Measurements from ENCODE around the gene SIRT7. TPM values are rescaled to one million over a fixed set of nuclear protein-coding genes. Genes with fewer than 3 reads are reported as not detected.

Gene SIRT7
- total RNA-seq, 1 experiment from 2014 or later, result 24.2 TPM

- Mint-ChIP-seq H3K4me1 (peaks cover 16% of the 10 kb centered on the region), H3K27ac (no peak overlapping the region), H3K9me3 (no peaks in the 10 kb centered on the region), H3K36me3 (no peaks in the 10 kb centered on the region), H3K4me3 (no peak overlapping the region), H3K27me3 (ENCODE audit: low read depth) (peaks cover 71% of the 10 kb centered on the region)
- DNase-seq (ENCODE audit: low spot score) (peak; percentile 69), ATAC-seq (peak; percentile 58)
- POLR2A ChIA-PET, result no interaction called here
- TF ChIP-seq FOXP1 (CRISPR knock-in tag; IDR thresholded peaks at IDR 0.05; ENCODE audit: borderline replicate concordance), result 0 out of 2 replicates have a peak, but pooled peaks have one; percentile 5
- TF ChIP-seq ESRRA (CRISPR knock-in tag; IDR thresholded peaks at IDR 0.05; ENCODE audit: borderline replicate concordance), result no peak
- TF ChIP-seq SMAD4 (CRISPR knock-in tag; IDR thresholded peaks at IDR 0.05), result no peak
- TF ChIP-seq ZNF281 (CRISPR knock-in tag; IDR thresholded peaks at IDR 0.05), result 0 out of 2 replicates have a peak, but pooled peaks have one; percentile 62
- TF ChIP-seq, protein P1, sequence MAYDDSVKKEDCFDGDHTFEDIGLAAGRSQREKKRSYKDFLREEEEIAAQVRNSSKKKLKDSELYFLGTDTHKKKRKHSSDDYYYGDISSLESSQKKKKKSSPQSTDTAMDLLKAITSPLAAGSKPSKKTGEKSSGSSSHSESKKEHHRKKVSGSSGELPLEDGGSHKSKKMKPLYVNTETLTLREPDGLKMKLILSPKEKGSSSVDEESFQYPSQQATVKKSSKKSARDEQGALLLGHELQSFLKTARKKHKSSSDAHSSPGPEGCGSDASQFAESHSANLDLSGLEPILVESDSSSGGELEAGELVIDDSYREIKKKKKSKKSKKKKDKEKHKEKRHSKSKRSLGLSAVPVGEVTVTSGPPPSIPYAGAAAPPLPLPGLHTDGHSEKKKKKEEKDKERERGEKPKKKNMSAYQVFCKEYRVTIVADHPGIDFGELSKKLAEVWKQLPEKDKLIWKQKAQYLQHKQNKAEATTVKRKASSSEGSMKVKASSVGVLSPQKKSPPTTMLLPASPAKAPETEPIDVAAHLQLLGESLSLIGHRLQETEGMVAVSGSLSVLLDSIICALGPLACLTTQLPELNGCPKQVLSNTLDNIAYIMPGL (CRISPR knock-in tag; IDR thresholded peaks at IDR 0.05), result 0 out of 2 replicates have a peak, but pooled peaks have one; percentile 28
- TF ChIP-seq GABPB1 (CRISPR knock-in tag; IDR thresholded peaks at IDR 0.05), result peak; percentile 78
- no peak for TF ChIP-seq ZNF416 (CRISPR knock-in tag; IDR thresholded peaks at IDR 0.05)
- peak; percentile 43 for TF ChIP-seq ZNF423 (CRISPR knock-in tag; IDR thresholded peaks at IDR 0.05)
- TF ChIP-seq ZBTB21 (CRISPR knock-in tag; IDR thresholded peaks at IDR 0.05; ENCODE audit: borderline replicate concordance), result no peak
- TF ChIP-seq ELF4 (CRISPR knock-in tag; IDR thresholded peaks at IDR 0.05; ENCODE audit: low read depth), result 0 out of 2 replicates have a peak, but pooled peaks have one; percentile 32
- CTCF ChIA-PET, result interaction anchor here (0.8 to 2.5 kb wide), 11 partner anchors 14 to 97 kb away, joined by 3 to 13 read pairs (median 5); partner anchors contain the start of genes DCXR and MAFG
These were observed 48.6 kb upstream of the SIRT7 start for GRCh38 chr17:81966343-81967243.

DNA sequence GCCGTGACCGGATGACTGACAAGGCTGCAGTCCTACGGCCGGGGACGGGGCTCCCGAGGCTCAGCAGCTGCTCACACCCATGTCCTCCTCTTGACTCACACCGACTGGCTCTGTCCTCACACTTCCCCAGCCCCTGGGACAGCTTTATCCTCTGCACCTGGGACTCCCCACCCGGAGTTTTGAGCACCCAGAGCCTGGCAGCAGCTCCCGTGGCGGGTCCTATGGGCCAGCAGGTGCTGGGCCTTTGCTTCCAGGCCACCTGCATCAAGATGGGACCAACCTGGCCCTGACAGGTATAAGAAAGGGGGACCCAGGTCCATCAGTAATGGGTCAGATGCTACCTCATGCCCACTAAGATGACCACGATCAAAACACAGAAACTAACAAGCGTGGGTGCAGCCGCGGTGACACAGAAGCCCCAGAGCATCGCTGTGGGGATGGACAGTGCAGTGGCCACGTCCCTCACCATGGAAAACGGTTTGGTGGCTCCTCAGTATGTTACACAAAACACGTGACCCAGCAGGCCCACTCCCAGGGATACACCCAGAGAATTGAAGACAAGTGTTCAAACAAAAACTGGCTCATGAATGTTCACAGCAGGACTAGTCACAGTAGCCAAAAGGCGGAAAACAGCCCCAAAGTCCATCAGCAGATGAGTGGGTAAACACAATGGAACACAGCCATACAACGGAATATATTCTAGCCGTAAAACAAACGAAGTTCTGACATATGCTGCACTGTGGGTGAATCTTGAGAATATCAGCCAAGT, 46.3 kb upstream of the SIRT7 start:
- peaks cover 16% of the 10 kb centered on the region for H3K4me1 Mint-ChIP-seq
- H3K4me3 Mint-ChIP-seq, result no peak overlapping the region
- no peak overlapping the region for H3K27ac Mint-ChIP-seq
- peak; percentile 33; the same call in 1 of the 2 replicates for TF ChIP-seq GABPB1 (CRISPR knock-in tag; IDR thresholded peaks at IDR 0.05)
- TF ChIP-seq MXD4 (CRISPR knock-in tag; IDR thresholded peaks at IDR 0.05; ENCODE audit: borderline replicate concordance), result no peak
- H3K27me3 Mint-ChIP-seq (ENCODE audit: low read depth), result peaks cover 73% of the 10 kb centered on the region
- DNase-seq (ENCODE audit: low spot score), result no peak
- CTCF ChIA-PET, result no interaction called here
- no peaks in the 10 kb centered on the region for H3K9me3 Mint-ChIP-seq
- H3K36me3 Mint-ChIP-seq, result no peaks in the 10 kb centered on the region
- no peak for ATAC-seq
- POLR2A ChIA-PET, result no interaction called here

GRCh38 chr17:81962499-81963441, 44.8 kb upstream of the SIRT7 start:
- Mint-ChIP-seq H3K27me3 (ENCODE audit: low read depth) (peaks cover 74% of the 10 kb centered on the region), H3K4me3 (peak overlapping the region; percentile 30), H3K4me1 (peaks cover 11% of the 10 kb centered on the region; the same call in 1 of the 2 replicates), H3K9me3 (no peaks in the 10 kb centered on the region), H3K27ac (no peak overlapping the region), H3K36me3 (no peaks in the 10 kb centered on the region)
- TF ChIP-seq CDX4 (CRISPR knock-in tag; IDR thresholded peaks at IDR 0.05; ENCODE audit: borderline replicate concordance) (no peak), CREB1 (CRISPR knock-in tag; IDR thresholded peaks at IDR 0.05) (no peak)
- ATAC-seq (no peak), DNase-seq (ENCODE audit: low spot score) (no peak)
- ChIA-PET POLR2A (no interaction called here), CTCF (interaction anchor here (0.9 to 4.6 kb wide), 3 partner anchors 13 to 59 kb away, joined by 3 to 56 read pairs (median 7); partner anchors contain the start of genes CENPX and LRRC45)
